HG03064 (cell line): ENCODE results near the gene PAAF1.
"Not testable (repeated sequence)": the region's sequence is repeated elsewhere in the genome, so short reads cannot be mapped to it uniquely, and the experiment has no call there.

Experiments used
- ATAC-seq: cut with Tn5 transposase; IDR thresholded peaks from one replicate; pipeline ENCODE4 v1.9.1; 2021; ENCODE audit warnings: low read depth; ENCODE audit not compliant: unreplicated experiment

Gene PAAF1

DNA sequence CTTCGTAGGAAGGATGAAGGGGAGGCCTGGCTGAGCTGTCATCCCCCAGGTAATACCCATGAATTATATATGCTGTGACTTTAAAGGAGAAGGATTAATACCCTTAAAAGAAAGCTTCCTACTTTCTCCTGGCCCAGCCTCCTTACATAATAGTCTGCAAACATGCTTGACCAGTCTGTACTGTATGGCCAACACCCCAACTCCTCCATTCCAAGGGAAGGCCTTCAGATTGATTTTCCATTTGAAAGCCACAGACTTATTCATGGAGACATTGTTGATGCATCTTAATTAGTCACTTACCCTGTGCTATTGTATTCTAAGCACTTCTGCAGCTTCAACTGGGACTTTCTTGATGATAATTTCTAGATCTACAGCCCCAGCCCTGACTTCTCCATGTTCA, 2.0 kb downstream of the PAAF1 start:
- ATAC-seq, result no peak

DNA sequence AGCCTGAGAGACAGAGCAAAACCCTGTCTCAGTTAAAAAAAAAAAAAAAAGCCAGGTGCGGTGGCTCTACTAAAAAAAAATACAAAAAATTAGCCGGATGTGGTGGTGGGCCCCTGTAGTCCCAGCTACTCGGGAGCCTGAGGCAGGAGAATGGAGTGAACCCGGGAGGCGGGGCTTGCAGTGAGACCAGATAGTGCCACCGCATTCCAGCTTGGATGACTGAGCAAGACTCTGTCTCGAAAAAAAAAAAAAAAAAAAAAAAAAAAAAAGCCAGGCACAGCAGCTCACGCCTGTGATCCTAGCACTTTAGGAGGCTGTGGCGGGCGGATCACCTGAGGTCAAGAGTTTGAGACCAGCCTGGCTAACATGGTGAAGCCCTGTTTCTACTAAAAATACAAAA, 3.6 kb downstream of the PAAF1 start:
- not testable (repeated sequence) for ATAC-seq

GRCh38 chr11:73883856-73884255, 7.1 kb downstream of the PAAF1 start:
- no peak for ATAC-seq

GRCh38 chr11:73888244-73888643, 11.4 kb downstream of the PAAF1 start:
- ATAC-seq, result no peak

DNA sequence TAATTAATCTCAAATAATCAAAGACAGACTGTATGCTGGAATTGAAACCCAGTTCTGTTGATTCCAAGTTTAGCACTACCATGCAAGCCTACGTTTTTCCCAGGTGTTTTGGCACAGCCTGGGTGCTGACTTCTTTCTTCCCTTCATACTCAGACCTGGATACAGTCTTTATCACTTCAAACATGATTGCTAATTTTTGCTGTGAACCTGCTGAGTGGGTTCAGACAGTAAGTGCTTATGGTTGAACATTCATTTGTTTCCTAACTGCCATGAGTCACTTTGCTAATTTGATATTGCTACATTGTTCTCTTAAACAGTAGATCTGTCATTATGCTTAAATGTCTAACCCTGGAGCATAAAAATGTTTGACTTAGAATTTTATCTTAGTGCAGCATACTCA, 12.2 kb downstream of the PAAF1 start:
- no peak for ATAC-seq

DNA sequence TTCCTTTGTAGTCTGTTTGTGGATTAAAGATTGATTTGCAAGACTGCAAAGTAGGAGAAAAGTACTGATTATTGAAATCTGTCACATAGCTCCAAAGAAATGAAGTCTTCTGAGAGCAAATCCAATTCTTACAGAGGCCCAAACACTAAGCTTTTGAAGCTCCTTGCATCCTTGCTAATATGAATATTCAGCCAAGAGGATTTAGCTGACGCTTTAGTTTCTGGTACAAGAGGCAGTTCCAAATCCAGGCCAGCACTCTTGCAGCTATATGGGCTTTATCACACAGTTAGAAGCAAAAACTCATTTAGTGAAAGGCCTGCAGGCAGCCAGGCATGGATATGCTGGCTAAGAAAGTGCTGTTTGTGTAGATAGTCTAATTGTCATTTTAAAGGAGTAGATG, 12.7 kb downstream of the PAAF1 start:
- no peak for ATAC-seq

- no peak for ATAC-seq
Observed at GRCh38 chr11:73893041-73893440, 16.2 kb downstream of the PAAF1 start.

DNA sequence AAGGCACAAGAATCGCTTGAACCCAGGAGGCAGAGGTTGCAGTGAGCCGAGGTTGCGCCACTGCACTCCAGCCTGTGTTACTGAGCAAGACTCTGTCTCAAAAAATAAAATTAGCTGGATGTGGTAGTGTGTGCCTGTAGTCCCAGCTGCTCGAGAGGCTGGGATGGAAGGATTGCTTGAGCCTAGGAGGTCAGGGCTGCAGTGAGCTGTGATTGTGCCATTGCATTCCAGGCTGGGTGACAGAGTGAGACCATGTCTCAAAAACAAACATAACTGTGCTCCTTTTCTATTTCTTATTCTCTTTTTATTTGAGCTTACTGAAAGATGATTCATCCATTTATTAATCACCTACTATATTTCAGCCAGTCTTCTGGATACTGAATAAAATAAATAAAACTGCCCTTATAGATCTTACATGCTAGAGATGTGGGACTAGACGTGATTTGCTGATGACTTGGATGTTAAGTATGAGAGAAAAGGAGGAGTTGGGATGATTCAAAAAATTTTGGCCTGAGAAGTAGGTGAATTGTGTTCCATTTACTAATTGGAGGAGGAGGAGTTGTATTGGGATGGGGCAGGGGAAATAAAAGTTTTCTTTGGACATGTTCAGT, 18.0 kb downstream of the PAAF1 start:
- ATAC-seq, result no peak

GRCh38 chr11:73902303-73902702, 25.5 kb downstream of the PAAF1 start:
- no peak for ATAC-seq

- no peak for ATAC-seq
Observed at GRCh38 chr11:73907191-73907590, 30.4 kb downstream of the PAAF1 start.

DNA sequence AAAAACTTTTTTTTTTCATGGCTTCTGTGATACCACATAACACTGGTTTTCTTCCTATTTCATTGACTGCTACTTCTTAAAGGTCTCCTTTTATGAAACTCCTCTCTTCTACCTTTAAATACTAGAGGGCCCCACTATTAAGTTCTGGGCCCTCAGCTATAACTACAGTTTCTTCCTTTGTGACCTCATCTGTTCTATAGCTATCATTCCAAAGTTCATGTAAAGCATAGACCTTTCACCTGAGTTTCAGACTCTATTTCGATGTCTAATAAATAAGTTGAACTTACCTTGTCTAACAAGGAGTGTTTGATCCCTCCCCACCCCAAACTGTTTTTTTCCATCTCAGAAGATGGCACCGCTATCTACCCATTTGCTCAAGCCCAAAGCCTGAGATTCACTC, 35.2 kb downstream of the PAAF1 start:
- no peak for ATAC-seq

GRCh38 chr11:73913472-73913871, 36.7 kb downstream of the PAAF1 start:
- ATAC-seq, result no peak

DNA sequence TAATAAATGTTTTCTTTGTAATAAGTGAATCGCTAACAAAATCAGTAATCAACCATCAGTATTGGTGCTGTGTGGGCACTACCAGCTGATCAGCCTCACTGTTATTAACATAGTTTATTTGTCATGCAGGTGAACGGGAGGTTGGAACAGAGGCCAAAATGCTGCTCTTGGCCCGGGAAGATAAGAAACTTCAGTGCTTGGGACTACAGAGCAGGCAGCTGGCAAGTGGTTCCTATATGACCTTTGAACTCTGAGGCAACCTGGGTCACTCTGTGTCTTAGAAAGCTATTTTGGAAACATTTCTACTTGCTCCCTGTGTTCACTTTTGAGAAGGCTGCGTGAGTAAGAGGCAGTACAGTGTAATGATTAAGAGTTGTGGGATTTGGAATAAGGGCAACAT, 37.5 kb downstream of the PAAF1 start:
- ATAC-seq, result no peak

- ATAC-seq, result no peak
Observed at GRCh38 chr11:73916435-73916834, 39.6 kb downstream of the PAAF1 start.

GRCh38 chr11:73921180-73921579, 44.4 kb downstream of the PAAF1 start:
- no peak for ATAC-seq

- no peak for ATAC-seq
Observed at GRCh38 chr11:73929388-73929787, 52.6 kb downstream of the PAAF1 start.

GRCh38 chr11:73931039-73931645, 54.3 kb downstream of the PAAF1 start:
- ATAC-seq, result no peak

DNA sequence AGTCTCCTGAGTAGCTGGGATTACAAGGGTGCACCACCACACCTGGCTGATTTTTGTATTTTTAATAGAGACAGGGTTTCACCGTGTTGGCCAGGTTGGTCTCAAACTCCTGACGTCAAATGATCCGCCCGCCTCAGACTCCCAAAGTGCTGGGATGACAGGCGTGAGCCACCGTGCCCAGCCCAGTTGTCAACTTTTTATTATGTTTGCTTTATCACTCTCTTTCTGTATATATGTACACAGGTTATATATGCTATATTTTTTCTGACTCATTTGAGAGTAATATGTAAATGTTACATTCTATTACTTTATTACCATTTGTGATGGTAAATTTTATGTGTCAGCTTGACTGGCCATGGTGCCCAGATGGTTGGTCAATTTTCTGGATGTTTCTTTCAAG, 55.2 kb downstream of the PAAF1 start:
- no peak for ATAC-seq

DNA sequence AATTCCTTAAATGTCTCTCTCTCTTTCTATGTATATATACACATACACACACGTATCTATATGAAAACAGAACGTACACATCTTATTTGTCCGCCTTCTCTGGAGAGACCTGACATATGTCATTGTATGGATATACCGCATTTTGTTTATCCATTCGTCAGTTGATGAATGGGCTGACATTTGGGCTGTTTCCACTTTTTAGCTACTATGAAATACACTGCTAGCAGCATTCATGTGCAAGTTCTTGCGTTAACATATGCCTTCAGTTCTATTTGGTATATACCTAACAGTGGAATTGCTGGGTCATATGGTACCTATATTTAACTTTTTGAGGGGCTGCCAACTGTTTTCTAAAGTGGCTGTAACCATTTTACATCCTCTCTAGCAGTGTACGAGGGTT, 56.0 kb downstream of the PAAF1 start:
- no peak for ATAC-seq

- ATAC-seq, result not testable (repeated sequence)
Observed at GRCh38 chr11:73936047-73936446, 59.2 kb downstream of the PAAF1 start.

DNA sequence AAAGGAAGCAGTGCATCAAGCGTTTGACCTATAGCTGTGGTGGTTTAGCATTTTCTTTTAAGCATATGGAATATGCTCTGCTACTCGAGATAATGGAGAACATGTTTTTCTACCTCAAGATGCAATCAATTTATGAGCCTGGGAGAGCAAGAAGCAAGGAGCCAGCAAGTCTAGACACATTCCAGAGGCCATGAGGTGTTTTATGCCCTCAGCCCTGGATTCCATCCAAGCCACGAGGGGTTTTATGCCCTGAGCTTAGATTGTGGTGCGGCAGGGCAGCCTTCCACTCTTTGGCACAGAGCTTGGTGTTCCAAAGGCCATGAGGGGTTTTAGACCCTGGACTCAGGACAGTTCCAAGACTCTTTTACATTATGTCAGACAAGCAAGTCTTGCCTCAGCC, 62.3 kb downstream of the PAAF1 start:
- no peak for ATAC-seq

GRCh38 chr11:73940801-73941570, 64.2 kb downstream of the PAAF1 start:
- no peak for ATAC-seq
